HG03064 (cell line): ENCODE measurements around the gene AP4M1.

Experiments used
- ATAC-seq: cut with Tn5 transposase; IDR thresholded peaks from one replicate; pipeline ENCODE4 v1.9.1; 2021; ENCODE audit warnings: low read depth; ENCODE audit not compliant: unreplicated experiment

Gene AP4M1

GRCh38 chr7:100157069-100157333 lies 55.6 kb downstream of the AP4M1 start:
- no peak for ATAC-seq

- peak; percentile 10 for ATAC-seq
These were observed 56.1 kb downstream of the AP4M1 start for GRCh38 chr7:100157334-100158228.
